Keratinocyte (primary cell): ENCODE data around the gene PTRH1.

ENCODE experiments used
- CTCF ChIP-seq, 3 experiments: IDR thresholded peaks in 1 of 3; conservative IDR thresholded peaks in 1 of 3; optimal IDR thresholded peaks in 1 of 3; 2 replicates in 2 of 3; 3 replicates in 1 of 3; pipeline versions ENCODE3 to v1.5.1; 2011; ENCODE audit warnings: low read length in 3 of 3, mild to moderate bottlenecking in 3 of 3, moderate library complexity in 2 of 3, control low read depth in 1 of 3, inconsistent platforms in 1 of 3; ENCODE audit not compliant: insufficient read depth in 2 of 3; ENCODE audit errors: extremely low read depth in 1 of 3
- EZH2 ChIP-seq: IDR thresholded peaks from one replicate; pipeline ENCODE4 v1.6.1; 2012; ENCODE audit warnings: inconsistent platforms, mild to moderate bottlenecking, low read length, moderate library complexity

- TF ChIP-seq EZH2 (no peak), CTCF (optimal IDR thresholded peaks at IDR 0.05 in 1 of 3, IDR thresholded peaks at IDR 0.05 in 1 of 3, conservative IDR thresholded peaks at IDR 0.05 in 1 of 3; ENCODE audit: extremely low read depth in 1 of 3, insufficient read depth in 2 of 3, low read length in 3 of 3) (no peak)
Observed at GRCh38 chr9:127749090-127749787, 33.8 kb upstream of the PTRH1 start.
